Left ventricle myocardium inferior (tissue), 1 donor: Measurements from ENCODE around the gene STARD7. TPM values are rescaled to one million over a fixed set of nuclear protein-coding genes. Genes with fewer than 3 reads are reported as not detected.

Experiments
- DNase-seq: peaks from one replicate; pipeline ENCODE4 v3.0.0-alpha.2; 2020
- H3K27ac ChIP-seq: fragments of 200-600 bp; replicated peaks from 2 replicates; pipeline ENCODE4 v1.8.0; 2021
- H3K27me3 ChIP-seq: fragments of 200-600 bp; 2 replicates; pipeline ENCODE4 v1.8.0; 2021; ENCODE audit warnings: low read depth
- H3K36me3 ChIP-seq: fragments of 200-600 bp; 2 replicates; pipeline ENCODE4 v1.8.0; 2021
- H3K4me1 ChIP-seq: fragments of 200-600 bp; 2 replicates; pipeline ENCODE4 v1.8.0; 2021
- H3K4me3 ChIP-seq: fragments of 200-600 bp; 2 replicates; pipeline ENCODE4 v1.8.0; 2021; ENCODE audit warnings: mild to moderate bottlenecking, moderate library complexity
- H3K9me3 ChIP-seq: fragments of 200-600 bp; replicated peaks from 2 replicates; pipeline ENCODE4 v1.8.0; 2021
- CTCF ChIP-seq: fragments of 200-600 bp; IDR thresholded peaks from 2 replicates; pipeline ENCODE4 v1.8.0; 2021; ENCODE audit warnings: antibody characterized with exemption, mild to moderate bottlenecking, borderline replicate concordance
- intact Hi-C: fragments of 100-400 bp; cut with micrococcal nuclease; formaldehyde crosslinking; loops from one replicate; pipeline ENCODE4 v1.11.0; 2022
- total RNA-seq: library from RNA; stranded (reverse); fragmentation: NEBNext Ultra II Directional; extraction: Animal tissue kit (Norgen Biotek cat#: 25700); gene quantifications from one replicate; pipeline ENCODE4 v1.2.1, GENCODE V29; 2021
- donor health status: DM: no; HTN: yes; CAD: no; lungs with severe emphysema.

Gene STARD7
- total RNA-seq, 1 donor from 2014 or later: 174 TPM

- Histone ChIP-seq H3K27ac (no peak overlapping the region), H3K4me3 (no peak overlapping the region), H3K36me3 (no peaks in the 10 kb centered on the region), H3K4me1 (no peaks in the 10 kb centered on the region), H3K9me3 (peaks cover 8% of the 10 kb centered on the region), H3K27me3 (peaks cover 22% of the 10 kb centered on the region)
- no peak for TF ChIP-seq CTCF
- intact Hi-C loops: no loop called here
- DNase-seq: no peak
Observed at GRCh38 chr2:96159084-96159830, 49.4 kb downstream of the STARD7 start.

- no peak overlapping the region for H3K27ac ChIP-seq
- H3K4me3 ChIP-seq: no peak overlapping the region
- peaks cover 22% of the 10 kb centered on the region for H3K27me3 ChIP-seq
- H3K36me3 ChIP-seq: no peaks in the 10 kb centered on the region
- no peaks in the 10 kb centered on the region for H3K4me1 ChIP-seq
- intact Hi-C loops: no loop called here
- DNase-seq: no peak
- TF ChIP-seq CTCF: no peak
- H3K9me3 ChIP-seq: peaks cover 8% of the 10 kb centered on the region
Observed at GRCh38 chr2:96158554-96158940, 50.1 kb downstream of the STARD7 start.

- no peak overlapping the region for H3K27ac ChIP-seq
- intact Hi-C loops: no loop called here
- H3K36me3 ChIP-seq: no peaks in the 10 kb centered on the region
- TF ChIP-seq CTCF: no peak
- H3K4me3 ChIP-seq: no peak overlapping the region
- DNase-seq: no peak
- H3K9me3 ChIP-seq: peaks cover 8% of the 10 kb centered on the region
- H3K27me3 ChIP-seq: peaks cover 22% of the 10 kb centered on the region
- H3K4me1 ChIP-seq: no peaks in the 10 kb centered on the region
Observed at GRCh38 chr2:96157649-96158553, 50.7 kb downstream of the STARD7 start.

GRCh38 chr2:96156926-96157648 lies 51.5 kb downstream of the STARD7 start:
- Histone ChIP-seq H3K27me3 (peaks cover 22% of the 10 kb centered on the region), H3K36me3 (no peaks in the 10 kb centered on the region), H3K9me3 (peaks cover 8% of the 10 kb centered on the region), H3K4me1 (no peaks in the 10 kb centered on the region), H3K27ac (no peak overlapping the region), H3K4me3 (no peak overlapping the region)
- DNase-seq: no peak
- TF ChIP-seq CTCF: no peak
- intact Hi-C loops: no loop called here
